GM19238 (cell line): Measurements from ENCODE around the gene TUBB2A.
"Not testable (repeated sequence)": the region's sequence is repeated elsewhere in the genome, so short reads cannot be mapped to it uniquely, and the experiment has no call there.

Experiments
- DNase-seq: peaks from one replicate; pipeline ENCODE4 v3.0.0; 2011; ENCODE audit warnings: low spot score; ENCODE audit not compliant: insufficient read length

Gene TUBB2A

DNA sequence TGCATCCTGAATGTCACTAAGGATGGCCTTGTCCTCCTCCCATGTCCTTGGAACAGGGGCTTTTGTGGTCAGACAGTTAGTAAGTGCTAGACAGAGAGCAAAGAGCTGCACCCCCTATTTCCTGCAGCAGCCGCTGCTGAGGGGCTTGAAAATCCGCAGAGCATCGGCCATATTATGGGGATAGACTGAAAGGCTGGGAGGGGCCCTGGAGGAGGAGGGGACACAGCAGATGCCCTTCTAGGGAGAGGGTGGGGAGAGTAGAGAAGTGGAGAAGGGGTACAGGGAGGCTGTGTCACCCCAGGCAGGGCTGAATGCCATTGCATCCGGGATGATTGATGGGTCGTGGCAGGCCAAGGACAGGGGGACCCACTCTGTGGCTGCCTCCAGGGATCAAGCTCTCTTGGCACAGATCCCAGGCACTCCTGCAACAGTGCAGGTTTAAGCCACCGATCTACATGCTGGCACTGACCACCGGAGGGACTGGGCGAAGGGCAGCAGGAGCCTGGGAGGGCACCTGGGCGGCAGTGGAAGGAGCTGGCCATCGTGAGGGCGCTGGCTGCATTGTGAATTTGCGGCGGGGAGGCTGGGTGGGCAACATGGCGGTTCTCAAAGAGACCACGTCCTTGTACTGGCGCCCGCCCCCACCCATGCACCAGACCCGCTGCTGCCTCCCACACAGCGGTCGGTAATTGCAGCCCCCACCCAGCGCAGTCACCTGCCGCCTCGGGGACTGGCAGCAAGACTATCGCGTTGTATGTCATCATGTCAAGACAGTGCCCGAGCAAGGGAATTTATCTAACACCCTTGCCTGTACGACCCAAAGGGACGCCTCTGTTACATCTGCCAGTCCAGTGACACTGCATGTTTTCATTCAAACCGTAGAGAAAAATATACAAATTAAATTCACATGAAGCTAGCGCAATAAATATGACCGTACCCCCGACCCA is 887 bp downstream of the TUBB2A start:
- DNase-seq = not testable (repeated sequence)

DNA sequence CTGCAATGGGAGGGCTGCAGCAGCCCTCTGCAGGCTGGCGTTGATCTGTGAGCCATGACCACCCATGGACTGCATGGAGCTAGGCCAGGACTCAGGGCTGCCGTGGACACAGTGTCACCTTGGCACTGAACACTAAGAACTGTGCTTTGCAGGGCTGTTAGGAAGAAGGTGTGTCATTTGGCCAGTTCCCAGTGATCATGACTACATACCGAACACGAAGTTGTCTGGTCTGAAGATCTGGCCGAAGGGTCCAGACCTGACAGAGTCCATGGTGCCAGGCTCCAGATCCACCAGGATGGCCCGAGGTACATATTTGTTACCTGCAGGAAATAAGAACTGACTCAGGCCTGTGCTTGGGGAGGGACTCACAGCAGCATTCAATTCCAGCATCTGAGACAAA is 1.9 kb downstream of the TUBB2A start:
- DNase-seq = not testable (repeated sequence)

GRCh38 chr6:3152689-3153088 is 4.7 kb downstream of the TUBB2A start:
- no peak for DNase-seq

GRCh38 chr6:3151691-3152090 is 5.7 kb downstream of the TUBB2A start:
- no peak for DNase-seq

- no peak for DNase-seq
Observed at GRCh38 chr6:3147914-3148757, 9.2 kb downstream of the TUBB2A start.

DNA sequence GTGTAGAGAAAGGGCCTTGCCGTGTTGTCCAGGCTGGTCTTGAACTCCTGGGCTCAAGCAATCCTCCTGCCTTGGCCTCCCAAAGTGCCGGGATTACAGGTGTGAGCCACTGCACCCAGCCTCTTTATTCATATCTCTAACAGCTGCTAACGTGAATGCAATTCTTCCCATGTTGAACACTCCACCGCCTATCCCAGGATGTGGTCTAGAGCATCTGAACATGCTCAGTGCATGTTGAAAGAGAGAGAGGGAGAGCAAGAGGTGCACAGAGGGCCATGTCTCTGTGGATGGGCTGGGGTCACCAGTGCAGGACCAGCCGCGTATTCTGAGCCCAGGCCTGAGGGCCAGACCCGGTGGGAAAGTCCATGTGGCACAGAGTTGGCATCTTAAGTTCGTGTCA is 12.8 kb downstream of the TUBB2A start:
- no peak for DNase-seq

- no peak for DNase-seq
Observed at GRCh38 chr6:3143158-3143557, 14.2 kb downstream of the TUBB2A start.

DNA sequence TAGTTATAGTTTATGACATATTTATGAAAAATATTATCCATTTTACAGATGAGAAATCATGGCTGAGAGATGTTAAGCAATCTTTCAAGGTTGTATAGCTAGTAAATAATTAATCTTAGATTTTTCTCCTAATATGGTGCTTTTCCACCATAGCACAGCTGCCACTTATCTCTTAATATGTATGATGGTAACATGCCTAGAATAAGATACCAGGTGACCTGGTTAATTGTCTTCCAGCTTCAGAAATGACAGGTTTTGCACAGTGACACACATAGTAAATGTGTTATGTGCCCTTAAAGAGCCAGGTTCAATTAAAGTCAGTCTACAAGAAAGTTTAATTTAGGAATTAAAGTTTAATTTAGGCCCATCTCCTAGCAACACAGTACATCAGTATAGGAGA is 14.8 kb downstream of the TUBB2A start:
- no peak for DNase-seq

GRCh38 chr6:3140201-3140600 is 17.1 kb downstream of the TUBB2A start:
- DNase-seq = no peak

GRCh38 chr6:3139090-3139903 is 18.0 kb downstream of the TUBB2A start:
- peak; percentile 27 for DNase-seq

- no peak for DNase-seq
Observed at GRCh38 chr6:3138341-3138740, 19.0 kb downstream of the TUBB2A start.

DNA sequence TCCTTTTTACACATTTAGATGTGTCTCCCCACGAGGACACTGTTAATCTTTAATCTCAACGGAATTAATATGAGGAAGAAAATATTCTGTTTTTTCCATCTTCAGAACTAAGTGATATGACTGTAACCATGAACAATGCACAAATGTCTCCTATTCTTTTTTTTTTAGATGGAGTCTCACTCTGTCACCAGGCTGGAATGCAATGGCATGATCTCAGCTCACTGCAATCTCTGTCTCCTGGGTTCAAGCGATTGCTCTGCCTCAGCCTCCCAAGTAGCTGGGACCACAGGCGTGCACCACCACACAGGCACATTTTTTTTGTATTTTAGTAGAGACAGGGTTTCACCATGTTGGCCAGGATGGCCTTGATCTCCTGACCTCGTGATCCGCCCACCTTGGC is 19.5 kb downstream of the TUBB2A start:
- DNase-seq = not testable (repeated sequence)

DNA sequence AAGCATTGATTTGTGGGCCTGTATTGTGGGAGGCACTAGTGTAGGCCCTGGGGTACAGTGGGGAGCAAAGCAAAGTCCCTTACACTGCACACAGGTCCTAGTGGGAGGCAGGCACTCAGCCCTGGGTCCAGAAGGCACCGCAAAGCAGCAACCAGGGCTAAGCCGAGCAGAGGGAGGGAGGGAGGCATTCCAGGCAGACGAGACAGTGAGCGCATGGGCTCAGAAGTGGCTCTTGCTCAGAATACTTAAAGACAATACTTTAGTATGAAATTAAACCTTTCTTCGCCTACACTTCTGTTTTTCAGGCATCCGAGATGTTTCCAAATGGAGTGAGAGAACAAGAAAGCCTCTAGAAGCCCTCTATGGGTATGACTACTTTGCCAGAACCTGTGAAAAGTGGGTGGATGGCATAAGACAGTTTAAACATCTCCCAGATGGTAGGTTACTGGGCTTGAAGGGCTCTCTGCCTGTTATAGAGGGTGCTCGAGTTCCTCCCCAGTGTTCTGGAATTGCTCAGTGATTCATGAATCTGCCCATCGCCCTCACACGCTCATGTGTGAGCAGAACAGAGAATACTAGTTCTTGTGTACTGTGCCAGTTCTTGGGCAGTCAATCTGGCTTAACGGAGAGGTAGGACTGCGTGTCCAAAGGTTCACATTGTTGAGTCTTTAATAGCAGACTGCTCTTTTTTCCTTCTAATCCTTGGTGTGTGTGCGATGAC is 20.1 kb downstream of the TUBB2A start:
- DNase-seq = no peak

- no peak for DNase-seq
Observed at GRCh38 chr6:3136292-3137011, 20.9 kb downstream of the TUBB2A start.

DNA sequence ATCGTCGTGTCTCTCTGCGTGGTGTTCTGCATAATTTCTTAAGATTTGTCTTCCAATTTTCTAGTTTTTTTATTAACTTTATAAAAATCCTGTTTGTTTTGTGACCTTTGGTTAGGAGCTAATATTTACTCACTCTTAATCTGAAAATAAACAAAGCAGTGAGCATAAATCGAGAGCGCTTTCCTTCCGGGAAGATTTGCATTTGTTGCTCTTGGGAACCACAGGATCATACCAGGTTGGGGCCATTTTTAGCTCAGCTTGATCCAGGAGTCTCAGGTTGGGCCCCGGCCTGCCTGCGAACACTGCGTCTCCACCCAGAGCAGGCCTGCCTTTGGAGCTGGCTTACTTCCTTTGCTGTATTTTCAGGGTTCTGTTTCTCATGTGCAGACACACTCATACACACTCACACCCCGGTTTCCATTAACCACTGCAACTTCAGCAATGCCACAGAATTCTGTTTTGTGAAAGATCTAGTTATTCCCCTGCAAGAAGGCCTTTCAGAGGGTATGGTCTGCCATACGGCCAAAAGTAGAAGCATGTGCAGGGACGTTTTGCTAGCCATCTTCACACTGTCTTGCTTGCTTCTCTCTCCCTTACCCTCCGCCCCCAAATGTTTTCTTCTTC is 21.6 kb downstream of the TUBB2A start:
- DNase-seq = no peak

- DNase-seq = no peak
Observed at GRCh38 chr6:3133515-3133914, 23.8 kb downstream of the TUBB2A start.

DNA sequence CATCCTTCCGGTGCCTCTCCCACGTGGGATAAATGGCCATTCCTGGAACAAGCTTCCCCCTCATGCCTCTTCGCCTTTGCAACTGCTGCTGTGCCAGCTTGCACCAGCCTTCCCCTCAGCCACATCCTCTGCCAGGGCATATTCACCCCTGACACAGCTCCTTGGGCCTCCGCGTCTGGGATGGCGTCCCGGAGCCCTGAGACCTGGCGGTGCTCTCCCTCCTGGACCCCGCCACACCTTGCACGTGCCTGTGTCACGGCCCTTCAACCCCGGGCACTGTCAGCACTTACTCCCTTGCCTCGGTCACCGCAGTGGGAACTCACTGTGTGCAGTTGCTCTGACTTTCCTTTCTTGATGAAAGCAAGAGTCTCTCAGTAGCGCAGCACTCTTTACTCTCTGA is 25.6 kb downstream of the TUBB2A start:
- DNase-seq = no peak

GRCh38 chr6:3128356-3129108 is 28.8 kb downstream of the TUBB2A start:
- DNase-seq = no peak

DNA sequence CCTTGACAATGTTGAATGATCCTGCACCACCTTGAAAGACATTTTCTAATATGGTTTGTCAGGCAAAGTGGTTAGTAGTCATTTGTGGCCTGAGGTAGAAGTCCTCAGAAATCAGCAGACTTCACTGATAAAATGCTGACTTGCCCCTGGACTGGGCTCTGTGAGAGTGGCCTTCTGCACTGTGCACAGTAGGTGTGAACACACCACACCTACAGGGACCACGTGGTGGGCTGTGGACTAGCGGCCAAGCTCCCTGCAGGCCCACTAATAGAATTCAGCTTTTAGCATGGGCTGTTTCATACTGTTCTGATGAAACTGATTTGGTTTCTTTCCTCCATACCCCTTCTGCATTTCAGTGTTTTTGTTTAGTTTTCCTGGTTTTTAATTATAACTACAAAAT is 31.5 kb downstream of the TUBB2A start:
- no peak for DNase-seq
